Left ventricle myocardium inferior (tissue), 1 donor: ENCODE measurements around the gene MACF1. TPM values are rescaled to one million over a fixed set of nuclear protein-coding genes. Genes with fewer than 3 reads are reported as not detected.
"Not testable (repeated sequence)": the region's sequence is repeated elsewhere in the genome, so short reads cannot be mapped to it uniquely, and the experiment has no call there.

Experiments used
- DNase-seq: peaks from one replicate; pipeline ENCODE4 v3.0.0-alpha.2; 2020
- H3K27ac ChIP-seq: fragments of 200-600 bp; replicated peaks from 2 replicates; pipeline ENCODE4 v1.8.0; 2021
- H3K27me3 ChIP-seq: fragments of 200-600 bp; 2 replicates; pipeline ENCODE4 v1.8.0; 2021; ENCODE audit warnings: low read depth
- H3K36me3 ChIP-seq: fragments of 200-600 bp; 2 replicates; pipeline ENCODE4 v1.8.0; 2021
- H3K4me1 ChIP-seq: fragments of 200-600 bp; 2 replicates; pipeline ENCODE4 v1.8.0; 2021
- H3K4me3 ChIP-seq: fragments of 200-600 bp; 2 replicates; pipeline ENCODE4 v1.8.0; 2021; ENCODE audit warnings: mild to moderate bottlenecking, moderate library complexity
- H3K9me3 ChIP-seq: fragments of 200-600 bp; replicated peaks from 2 replicates; pipeline ENCODE4 v1.8.0; 2021
- CTCF ChIP-seq: fragments of 200-600 bp; IDR thresholded peaks from 2 replicates; pipeline ENCODE4 v1.8.0; 2021; ENCODE audit warnings: antibody characterized with exemption, mild to moderate bottlenecking, borderline replicate concordance
- intact Hi-C: fragments of 100-400 bp; cut with micrococcal nuclease; formaldehyde crosslinking; loops from one replicate; pipeline ENCODE4 v1.11.0; 2022
- total RNA-seq: library from RNA; stranded (reverse); fragmentation: NEBNext Ultra II Directional; extraction: Animal tissue kit (Norgen Biotek cat#: 25700); gene quantifications from one replicate; pipeline ENCODE4 v1.2.1, GENCODE V29; 2021
- donor health status: DM: no; HTN: yes; CAD: no; lungs with severe emphysema.

Gene MACF1
- total RNA-seq, 1 donor from 2014 or later = 181 TPM

DNA sequence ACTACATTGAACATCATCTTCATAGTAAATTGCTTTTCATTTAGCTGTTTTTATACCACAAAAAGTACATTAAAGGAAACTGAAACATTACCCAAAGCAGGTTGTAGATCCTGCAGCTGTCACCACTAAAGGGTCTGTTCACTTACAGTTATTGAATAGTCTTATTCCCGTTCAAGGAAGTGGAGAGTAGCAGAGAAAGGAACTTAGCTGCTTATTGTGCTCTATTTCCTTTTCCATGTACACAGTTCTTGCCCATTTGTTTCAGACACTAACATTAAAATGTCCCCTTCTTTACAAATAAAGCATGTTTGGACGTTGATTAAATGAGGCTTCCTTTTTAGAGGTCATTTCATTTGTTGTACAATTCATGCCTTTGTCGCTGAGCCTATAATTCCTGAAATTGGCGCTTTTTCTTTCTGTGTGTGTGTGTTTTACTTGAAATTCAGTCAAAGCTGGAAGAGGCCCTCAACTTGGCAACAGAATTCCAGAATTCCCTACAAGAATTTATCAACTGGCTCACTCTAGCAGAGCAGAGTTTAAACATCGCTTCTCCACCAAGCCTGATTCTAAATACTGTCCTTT, 242.6 kb downstream of the MACF1 start:
- Histone ChIP-seq H3K27ac (no peak overlapping the region), H3K4me1 (peaks cover 14% of the 10 kb centered on the region), H3K9me3 (no peaks in the 10 kb centered on the region), H3K27me3 (no peaks in the 10 kb centered on the region), H3K36me3 (peaks cover 93% of the 10 kb centered on the region), H3K4me3 (no peak overlapping the region)
- TF ChIP-seq CTCF = no peak
- DNase-seq = no peak
- intact Hi-C loops = no loop called here

GRCh38 chr1:39450041-39450440, 245.5 kb downstream of the MACF1 start:
- intact Hi-C loops, DNase-seq, H3K4me3 ChIP-seq, H3K27ac ChIP-seq, H3K9me3 ChIP-seq, H3K27me3 ChIP-seq: not testable (repeated sequence)
- Histone ChIP-seq H3K4me1 (peaks cover 21% of the 10 kb centered on the region), H3K36me3 (peaks cover 93% of the 10 kb centered on the region)

DNA sequence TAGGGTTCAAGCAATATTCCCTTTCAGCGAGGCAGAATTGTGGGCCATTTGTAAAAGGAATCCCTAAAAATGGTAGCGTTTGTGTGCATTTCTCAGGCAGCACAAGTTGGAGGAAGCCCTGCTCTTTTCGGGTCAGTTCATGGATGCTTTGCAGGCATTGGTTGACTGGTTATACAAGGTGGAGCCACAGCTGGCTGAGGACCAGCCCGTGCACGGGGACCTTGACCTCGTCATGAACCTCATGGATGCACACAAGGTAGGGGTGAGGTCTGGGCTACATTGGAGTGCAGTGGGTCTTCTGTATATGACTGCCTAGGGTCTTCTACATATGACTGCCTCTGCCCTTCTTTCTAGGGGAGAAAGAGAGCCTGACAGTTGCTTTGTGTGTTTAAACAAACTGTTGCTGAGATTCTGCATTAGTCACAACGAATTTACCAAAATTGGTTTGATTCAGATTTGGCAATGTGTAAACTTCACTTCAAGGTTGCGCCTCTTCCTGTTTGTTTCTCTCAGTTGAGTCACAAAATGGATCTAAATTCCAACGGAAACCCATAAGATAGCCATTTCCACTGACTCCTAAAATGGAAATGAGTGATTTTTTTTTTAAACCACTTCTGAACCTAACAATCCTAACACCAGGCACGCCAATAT, 246.6 kb downstream of the MACF1 start:
- peak overlapping the region; percentile 39 for H3K27ac ChIP-seq
- intact Hi-C loops = no loop called here

GRCh38 chr1:39452081-39452480, 247.6 kb downstream of the MACF1 start:
- no peak for DNase-seq
- peaks cover 21% of the 10 kb centered on the region for H3K4me1 ChIP-seq
- H3K27me3 ChIP-seq = no peaks in the 10 kb centered on the region
- no peaks in the 10 kb centered on the region for H3K9me3 ChIP-seq
- H3K4me3 ChIP-seq = no peak overlapping the region
- intact Hi-C loops = no loop called here
- peaks cover 96% of the 10 kb centered on the region for H3K36me3 ChIP-seq
- peak overlapping the region; percentile 22 for H3K27ac ChIP-seq
- TF ChIP-seq CTCF = no peak

More for the DNA sequence above, 246.6 kb downstream of the MACF1 start:
- H3K36me3 ChIP-seq = peaks cover 94% of the 10 kb centered on the region
- no peak for TF ChIP-seq CTCF
- H3K4me3 ChIP-seq = no peak overlapping the region
- DNase-seq = no peak
- H3K27me3 ChIP-seq = no peaks in the 10 kb centered on the region
- no peaks in the 10 kb centered on the region for H3K9me3 ChIP-seq
- H3K4me1 ChIP-seq = peaks cover 21% of the 10 kb centered on the region

GRCh38 chr1:39452540-39452939, 248.0 kb downstream of the MACF1 start:
- Histone ChIP-seq H3K36me3 (peaks cover 96% of the 10 kb centered on the region), H3K27ac (peak overlapping the region; percentile 22), H3K4me3 (no peak overlapping the region), H3K4me1 (peaks cover 21% of the 10 kb centered on the region), H3K27me3 (no peaks in the 10 kb centered on the region), H3K9me3 (no peaks in the 10 kb centered on the region)
- TF ChIP-seq CTCF = no peak
- no peak for DNase-seq
- intact Hi-C loops = no loop called here

- Histone ChIP-seq H3K27me3 (no peaks in the 10 kb centered on the region), H3K27ac (no peak overlapping the region), H3K4me3 (no peak overlapping the region), H3K4me1 (peaks cover 21% of the 10 kb centered on the region), H3K9me3 (no peaks in the 10 kb centered on the region), H3K36me3 (peaks cover 96% of the 10 kb centered on the region)
- intact Hi-C loops = no loop called here
- peak; percentile 70 for DNase-seq
- no peak for TF ChIP-seq CTCF
Measured at GRCh38 chr1:39453603-39454002, 249.1 kb downstream of the MACF1 start.
